Adrenal gland (tissue), 12 donors: ENCODE results near the gene TXLNB. TPM values are rescaled to one million over a fixed set of nuclear protein-coding genes. Genes with fewer than 3 reads are reported as not detected.

ENCODE experiments used
- DNase-seq, 7 donors: peaks; one replicate each; pipeline ENCODE4 v3.0.0-alpha.2; 2019 to 2020
- H3K27ac ChIP-seq, 5 donors: fragments of 200-600 bp; sonication (generic) in 4 of 5; 1 replicate in 3 of 5; 2 replicates in 2 of 5; pipeline versions ENCODE4 v1.5.1 to v1.8.0; 2016 to 2020; ENCODE audit warnings: mild to moderate bottlenecking in 1 of 5
- H3K27me3 ChIP-seq: fragments of 200-600 bp; 2 replicates; pipeline ENCODE4 v1.8.0; 2021
- H3K36me3 ChIP-seq, 2 donors: fragments of 200-600 bp; replicated peaks in 1 of 2; 1 replicate in 1 of 2; 2 replicates in 1 of 2; pipeline versions ENCODE4 v1.5.1 to v1.8.0; 2018 to 2022
- H3K4me1 ChIP-seq, 2 donors: fragments of 200-600 bp; replicated peaks in 1 of 2; 1 replicate in 1 of 2; 2 replicates in 1 of 2; pipeline versions ENCODE4 v1.5.1 to v1.8.0; 2018 to 2021
- H3K4me3 ChIP-seq, 4 donors: fragments of 200-600 bp; sonication (generic) in 3 of 4; one replicate each; pipeline ENCODE4 v1.5.1; 2016 to 2018
- H3K9me3 ChIP-seq, 3 donors: fragments of 200-600 bp; sonication (generic) in 1 of 3; replicated peaks in 1 of 3; 1 replicate in 2 of 3; 2 replicates in 1 of 3; pipeline versions ENCODE4 v1.5.1 to v1.8.0; 2016 to 2021
- CTCF ChIP-seq, 6 experiments: fragments of 450-650 bp in 4 of 6; fragments of 200-600 bp in 2 of 6; sonication (generic) in 1 of 6; IDR thresholded peaks; 1 replicate in 5 of 6; 2 replicates in 1 of 6; pipeline versions ENCODE4 v1.5.1 to v1.8.0; 2016 to 2021; ENCODE audit warnings: antibody characterized with exemption in 6 of 6, mild to moderate bottlenecking in 2 of 6, moderate library complexity in 1 of 6
- POLR2A ChIP-seq, 2 donors: fragments of 450-650 bp; IDR thresholded peaks; one replicate each; pipeline ENCODE4 v1.6.1; 2017; ENCODE audit warnings: antibody characterized with exemption in 2 of 2, mild to moderate bottlenecking in 2 of 2, moderate library complexity in 1 of 2
- WGBS, 4 donors: extraction: QIAGEN DNeasy Blood & Tissue Kit in 2 of 4; methylation state at CpG; one replicate each; pipeline versions ENCODE4 v1.1.5 to v1.1.7; 2013 to 2017; 5-methylcytosine and 5-hydroxymethylcytosine counted together
- intact Hi-C, 2 donors: fragments of 100-400 bp; cut with DNase I; formaldehyde crosslinking; loops; one replicate each; pipeline versions ENCODE4 v1.14.1 to v1.15.0; 2022 to 2023
- polyA plus RNA-seq, 3 donors: library from polyadenylated mRNA; stranded (reverse); fragments of 200-250 nt in 2 of 3; fragments of 350-450 nt in 1 of 3; fragmentation: Illumina TruSeq in 1 of 3; extraction: RNeasy Lipid Tissue Mini Kit (QIAGEN cat#74804) in 1 of 3; gene quantifications; one replicate each; pipeline ENCODE4 v1.2.3, GENCODE V29; 2013 to 2014
- total RNA-seq, 9 donors: library from RNA; depleted of rRNA in 4 of 9; stranded (reverse); fragments of >200 nt in 4 of 9; fragments of 120-200 nt in 1 of 9; fragmentation: NEBNext Ultra II Directional in 1 of 9; extraction: Animal tissue kit (Norgen Biotek cat#: 25700) in 1 of 9; gene quantifications; one replicate each; pipeline versions ENCODE4 v1.1.0 to v1.2.4, GENCODE V29; 2013 to 2023
- donor health status: healthy with polysubstance abuse.
- donor health status: Bipolar disorder and iron deficiency.
- donor health status: DM: yes; HTN: yes; CAD: no.
- donor health status: DM: no; HTN: no; CAD: no.
- donor health status: DM: no; HTN: no; CAD: no.
- donor health status: DM: yes; HTN: yes; CAD: no.

The TXLNB gene
- total and polyA plus RNA-seq, 12 donors: 0.25 to 9.5 (median 2.2) TPM

GRCh38 chr6:139277587-139277986 is 14.2 kb downstream of the TXLNB start:
- WGBS, 4 donors: 52 to 68% (median 55%) methylated on average over 1 of the region's 1 CpG
- Histone ChIP-seq H3K27ac (no peak overlapping the region), H3K36me3 (no peaks in the 10 kb centered on the region), H3K27me3 (no peaks in the 10 kb centered on the region), H3K9me3 (no peaks in the 10 kb centered on the region), H3K4me3 (no peak overlapping the region), H3K4me1 (peaks cover 0 to 8% of the 10 kb centered on the region in 2 donors)
- DNase-seq: no peak
- intact Hi-C loops: no loop called here
- TF ChIP-seq CTCF (IDR thresholded peaks at IDR 0.05) (no peak), POLR2A (IDR thresholded peaks at IDR 0.05) (no peak)

DNA sequence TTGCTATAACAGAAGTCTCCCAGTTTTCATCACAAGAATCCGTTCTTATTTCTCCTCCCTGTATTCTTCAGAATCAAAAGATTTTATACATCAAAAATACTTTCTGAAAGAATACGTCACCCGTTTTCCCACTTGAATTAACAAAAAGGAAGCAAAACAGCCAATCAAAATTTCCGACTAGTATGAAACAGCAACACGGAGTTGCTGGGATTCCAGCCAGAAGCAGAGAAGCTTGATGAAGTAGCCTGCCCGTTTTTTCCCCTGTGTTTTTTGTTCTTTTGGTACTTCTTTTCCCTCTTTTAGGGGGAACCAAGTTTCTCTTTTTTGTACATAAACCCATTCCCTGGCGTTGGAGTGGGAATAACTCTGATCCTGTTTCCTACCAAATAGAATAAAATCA is 14.6 kb downstream of the TXLNB start:
- intact Hi-C loops: no loop called here
- no peak for DNase-seq
- no peak for TF ChIP-seq CTCF (IDR thresholded peaks at IDR 0.05)
- no peak for TF ChIP-seq POLR2A (IDR thresholded peaks at IDR 0.05)
- Histone ChIP-seq H3K4me3 (no peak overlapping the region), H3K27ac (no peak overlapping the region), H3K27me3 (no peaks in the 10 kb centered on the region), H3K9me3 (no peaks in the 10 kb centered on the region), H3K4me1 (peaks cover 0 to 8% of the 10 kb centered on the region in 2 donors), H3K36me3 (no peaks in the 10 kb centered on the region)
- WGBS, 4 donors: 73 to 86% (median 80%) methylated on average over 7 of the region's 7 CpGs

- TF ChIP-seq CTCF (IDR thresholded peaks at IDR 0.05) (no peak), POLR2A (IDR thresholded peaks at IDR 0.05) (no peak)
- Histone ChIP-seq H3K27ac (no peak overlapping the region), H3K27me3 (no peaks in the 10 kb centered on the region), H3K4me3 (no peak overlapping the region), H3K4me1 (peaks cover 0 to 2% of the 10 kb centered on the region in 2 donors), H3K36me3 (no peaks in the 10 kb centered on the region), H3K9me3 (no peaks in the 10 kb centered on the region)
- DNase-seq: no peak
- intact Hi-C loops: no loop called here
- 78 to 88% (median 87%) methylated on average over 4 of the region's 4 CpGs for WGBS, 4 donors
Observed at GRCh38 chr6:139275279-139276055, 16.3 kb downstream of the TXLNB start.

DNA sequence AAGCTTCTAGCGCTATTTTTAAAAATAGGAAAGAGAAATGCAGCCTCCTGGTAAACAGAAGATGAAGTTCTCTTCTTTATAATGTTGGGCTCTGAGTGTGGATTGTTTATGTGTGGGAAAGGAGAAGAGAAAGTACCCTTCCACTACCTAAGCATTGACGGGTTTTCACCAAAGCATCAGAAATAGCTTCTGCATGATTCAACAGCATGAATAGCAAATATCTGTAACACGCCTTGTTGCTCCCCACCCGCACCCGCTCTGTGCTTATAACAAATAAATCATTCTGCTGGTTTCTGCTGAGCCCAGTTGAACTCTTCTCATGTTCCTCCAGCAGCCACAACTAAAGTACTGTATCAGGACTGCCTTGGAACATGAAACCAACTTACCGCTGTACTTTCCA is 20.7 kb downstream of the TXLNB start:
- no peaks in the 10 kb centered on the region for H3K27me3 ChIP-seq
- WGBS, 4 donors: 67 to 82% (median 80%) methylated on average over 6 of the region's 6 CpGs
- no peak for DNase-seq
- H3K36me3 ChIP-seq: no peaks in the 10 kb centered on the region
- no peak overlapping the region for H3K4me3 ChIP-seq
- H3K27ac ChIP-seq: no peak overlapping the region
- no peak for TF ChIP-seq CTCF (IDR thresholded peaks at IDR 0.05)
- no peak for TF ChIP-seq POLR2A (IDR thresholded peaks at IDR 0.05)
- H3K4me1 ChIP-seq: no peaks in the 10 kb centered on the region
- H3K9me3 ChIP-seq: no peaks in the 10 kb centered on the region
- intact Hi-C loops: no loop called here
